ENCODE results near the gene ALCAM. TPM values are rescaled to one million over a fixed set of nuclear protein-coding genes. Genes with fewer than 3 reads are reported as not detected.

ALCAM gene
- total RNA-seq, 2 donors from 2014 or later = 32.2 to 91.2 TPM

- Histone ChIP-seq H3K36me3 (no peaks in the 10 kb centered on the region), H3K9me3 (no peaks in the 10 kb centered on the region), H3K27ac (no peak overlapping the region), H3K4me1 (replicated peaks) (no peaks in the 10 kb centered on the region), H3K4me3 (no peak overlapping the region), H3K27me3 (replicated peaks; ENCODE audit: insufficient read depth) (no peaks in the 10 kb centered on the region)
- no peak for DNase-seq (ENCODE audit: low spot score)
- intact Hi-C loops (cut with DNase I) = no loop called here
- TF ChIP-seq CTCF (IDR thresholded peaks at IDR 0.05) = no peak
- TF ChIP-seq POLR2AphosphoS5 (IDR thresholded peaks at IDR 0.05) = no peak
- TF ChIP-seq POLR2A (IDR thresholded peaks at IDR 0.05) = no peak
- WGBS = 69% methylated on average over 4 of the region's 4 CpGs
Measured at GRCh38 chr3:105414841-105415240, 48.1 kb downstream of the ALCAM start.

- Histone ChIP-seq H3K4me3 (no peak overlapping the region), H3K36me3 (no peaks in the 10 kb centered on the region), H3K27ac (no peak overlapping the region), H3K9me3 (no peaks in the 10 kb centered on the region), H3K4me1 (replicated peaks) (no peaks in the 10 kb centered on the region), H3K27me3 (replicated peaks; ENCODE audit: insufficient read depth) (no peaks in the 10 kb centered on the region)
- WGBS = 98% methylated on average over 1 of the region's 1 CpG
- TF ChIP-seq POLR2A (IDR thresholded peaks at IDR 0.05) (no peak), POLR2AphosphoS5 (IDR thresholded peaks at IDR 0.05) (no peak), CTCF (IDR thresholded peaks at IDR 0.05) (no peak)
- intact Hi-C loops (cut with DNase I) = no loop called here
- DNase-seq (ENCODE audit: low spot score) = no peak
Measured at GRCh38 chr3:105415951-105416350, 49.2 kb downstream of the ALCAM start.

- intact Hi-C loops (cut with DNase I) = no loop called here
- TF ChIP-seq CTCF (IDR thresholded peaks at IDR 0.05) (no peak), POLR2AphosphoS5 (IDR thresholded peaks at IDR 0.05) (no peak), POLR2A (IDR thresholded peaks at IDR 0.05) (no peak)
- DNase-seq (ENCODE audit: low spot score) = no peak
- no peaks in the 10 kb centered on the region for H3K9me3 ChIP-seq
- no peaks in the 10 kb centered on the region for H3K27me3 ChIP-seq (replicated peaks; ENCODE audit: insufficient read depth)
- no peak overlapping the region for H3K4me3 ChIP-seq
- H3K4me1 ChIP-seq (replicated peaks) = no peaks in the 10 kb centered on the region
- H3K27ac ChIP-seq = no peak overlapping the region
- no peaks in the 10 kb centered on the region for H3K36me3 ChIP-seq
- 90% methylated on average over 3 of the region's 3 CpGs for WGBS
Measured at GRCh38 chr3:105417525-105418289, 51.0 kb downstream of the ALCAM start.

GRCh38 chr3:105422645-105423044 lies 55.9 kb downstream of the ALCAM start:
- WGBS = 88% methylated on average over 2 of the region's 2 CpGs
- DNase-seq (ENCODE audit: low spot score) = no peak
- no peaks in the 10 kb centered on the region for H3K9me3 ChIP-seq

More at GRCh38 chr3:105422645-105423044, 55.9 kb downstream of the ALCAM start:
- intact Hi-C loops (cut with DNase I) = no loop called here
- H3K27me3 ChIP-seq (replicated peaks; ENCODE audit: insufficient read depth) = no peaks in the 10 kb centered on the region
- H3K4me1 ChIP-seq (replicated peaks) = no peaks in the 10 kb centered on the region
- no peak overlapping the region for H3K27ac ChIP-seq
- no peak overlapping the region for H3K4me3 ChIP-seq
- TF ChIP-seq POLR2A (IDR thresholded peaks at IDR 0.05) (no peak), POLR2AphosphoS5 (IDR thresholded peaks at IDR 0.05) (no peak), CTCF (IDR thresholded peaks at IDR 0.05) (no peak)
- no peaks in the 10 kb centered on the region for H3K36me3 ChIP-seq
